ENCODE data around the gene CRYGN. TPM values are rescaled to one million over a fixed set of nuclear protein-coding genes. Genes with fewer than 3 reads are reported as not detected.

CRYGN gene, protein sequence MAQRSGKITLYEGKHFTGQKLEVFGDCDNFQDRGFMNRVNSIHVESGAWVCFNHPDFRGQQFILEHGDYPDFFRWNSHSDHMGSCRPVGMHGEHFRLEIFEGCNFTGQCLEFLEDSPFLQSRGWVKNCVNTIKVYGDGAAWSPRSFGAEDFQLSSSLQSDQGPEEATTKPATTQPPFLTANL
- total RNA-seq: not detected

GRCh38 chr7:151439855-151440798 lies at the start of gene CRYGN:
CRYGN (minus strand) TSS chr7:151440141; CDS start chr7:151439917, 224 bp downstream.

GRCh38 chr7:151409667-151410404 lies 30.1 kb downstream of the CRYGN start, which contains the start of gene WDR86:
WDR86 (minus strand) TSS chr7:151410038; CDS start chr7:151409589, 449 bp downstream.

Small RNA genes within 50 kb of the gene (small RNA-seq; reads per million reads assigned to genes)
- gene MIR3907 (not detected), gene RN7SL76P (not detected)

Other genes with a start within 250 kb of the CRYGN start
- gene H2BK1, start 229.7 kb downstream of the CRYGN start, total RNA-seq: not detected
- gene ABCF2, start 212.9 kb downstream of the CRYGN start, total RNA-seq: 26.1 TPM
- 20.8 TPM for gene CHPF2, start 207.7 kb downstream of the CRYGN start, total RNA-seq
- 213 TPM for gene SMARCD3, start 191.4 kb downstream of the CRYGN start, total RNA-seq
- gene NUB1, start 98.3 kb downstream of the CRYGN start, total RNA-seq: 38.3 TPM
- gene WDR86, start 30.1 kb downstream of the CRYGN start, total RNA-seq: 21.2 TPM
- gene RHEB, start 79.8 kb upstream of the CRYGN start, total RNA-seq: 101 TPM

Data from diencephalon (tissue), 1 donor.